GM23338 (cell line): ENCODE measurements around the gene UNC93A.

ENCODE experiments used
- CREB1 ChIP-seq: fragments of 250-450 bp; sonication (Bioruptor Pico); IDR thresholded peaks from 2 replicates; pipeline ENCODE4 v1.5.0; 2020; ENCODE audit warnings: low read depth, mild to moderate bottlenecking, moderate library complexity
- EZH2phosphoT487 ChIP-seq: fragments of 200-600 bp; sonication (generic); IDR thresholded peaks from one replicate; pipeline ENCODE4 v1.8.1; 2018; ENCODE audit warnings: antibody characterized with exemption; ENCODE audit not compliant: unreplicated experiment
- POLR2AphosphoS5 ChIP-seq: IDR thresholded peaks from 2 replicates; pipeline ENCODE4 v1.6.1; 2016; ENCODE audit warnings: antibody characterized with exemption, low read depth
- ZNF331 ChIP-seq: fragments of 250-450 bp; sonication (Bioruptor Pico); IDR thresholded peaks from 2 replicates; pipeline ENCODE4 v1.5.0; 2020; ENCODE audit warnings: low read depth, mild to moderate bottlenecking, moderate library complexity
- TF ChIP-seq, protein P1 (sequence below), 2 experiments: fragments of 200-600 bp in 1 of 2; sonication (generic) in 1 of 2; conservative IDR thresholded peaks; 2 replicates each; pipeline versions ENCODE4 v1.5.1 to v1.6.1; 2016 to 2017; ENCODE audit warnings: antibody characterized with exemption in 2 of 2, low read depth in 2 of 2, mild to moderate bottlenecking in 2 of 2, moderate library complexity in 1 of 2
- TF ChIP-seq, protein P2 (sequence below): IDR thresholded peaks from one replicate; pipeline ENCODE4 v1.6.1; 2018; ENCODE audit warnings: antibody characterized with exemption; ENCODE audit not compliant: unreplicated experiment

DNA sequence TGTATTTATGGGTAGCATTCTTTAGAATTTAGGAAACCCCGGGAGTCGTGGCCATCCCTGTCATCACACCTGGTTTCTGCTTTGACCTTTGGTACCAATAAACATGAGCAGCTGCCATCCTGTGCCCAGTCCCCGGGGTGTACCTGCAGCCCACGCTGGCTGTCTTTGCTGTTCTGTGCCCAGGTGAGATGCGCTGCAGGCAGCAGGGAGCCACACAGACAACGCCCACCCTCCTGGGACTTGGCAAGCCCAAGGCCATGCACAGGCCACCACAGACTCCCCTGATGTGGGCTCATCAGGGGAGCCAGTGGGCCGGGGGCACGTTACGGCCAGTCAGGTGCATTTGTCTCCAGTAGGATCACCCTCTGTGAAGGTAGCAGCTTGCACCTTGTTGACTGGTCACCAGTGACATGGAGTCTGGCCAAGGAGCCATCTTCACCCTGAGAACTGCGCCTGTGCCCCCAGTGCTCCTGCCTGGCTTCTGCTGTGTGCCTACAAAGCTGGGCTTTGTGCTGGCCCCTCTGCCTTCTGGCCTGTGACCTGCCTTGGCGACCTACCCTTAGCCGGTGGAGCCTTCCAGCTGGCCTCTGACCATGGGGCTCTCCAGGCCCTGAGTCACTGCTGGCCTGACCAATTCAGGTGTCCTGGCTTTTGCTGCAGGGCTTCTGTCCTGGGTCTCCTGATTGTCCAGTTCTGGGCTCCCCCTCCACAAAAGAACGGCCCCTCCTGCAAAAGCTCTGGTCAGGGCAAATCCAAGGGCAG is 14.2 kb upstream of the UNC93A start:
- TF ChIP-seq, protein P1, sequence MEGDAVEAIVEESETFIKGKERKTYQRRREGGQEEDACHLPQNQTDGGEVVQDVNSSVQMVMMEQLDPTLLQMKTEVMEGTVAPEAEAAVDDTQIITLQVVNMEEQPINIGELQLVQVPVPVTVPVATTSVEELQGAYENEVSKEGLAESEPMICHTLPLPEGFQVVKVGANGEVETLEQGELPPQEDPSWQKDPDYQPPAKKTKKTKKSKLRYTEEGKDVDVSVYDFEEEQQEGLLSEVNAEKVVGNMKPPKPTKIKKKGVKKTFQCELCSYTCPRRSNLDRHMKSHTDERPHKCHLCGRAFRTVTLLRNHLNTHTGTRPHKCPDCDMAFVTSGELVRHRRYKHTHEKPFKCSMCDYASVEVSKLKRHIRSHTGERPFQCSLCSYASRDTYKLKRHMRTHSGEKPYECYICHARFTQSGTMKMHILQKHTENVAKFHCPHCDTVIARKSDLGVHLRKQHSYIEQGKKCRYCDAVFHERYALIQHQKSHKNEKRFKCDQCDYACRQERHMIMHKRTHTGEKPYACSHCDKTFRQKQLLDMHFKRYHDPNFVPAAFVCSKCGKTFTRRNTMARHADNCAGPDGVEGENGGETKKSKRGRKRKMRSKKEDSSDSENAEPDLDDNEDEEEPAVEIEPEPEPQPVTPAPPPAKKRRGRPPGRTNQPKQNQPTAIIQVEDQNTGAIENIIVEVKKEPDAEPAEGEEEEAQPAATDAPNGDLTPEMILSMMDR (conservative IDR thresholded peaks at IDR 0.05; ENCODE audit: low read depth in 2 of 2) = no peak
- TF ChIP-seq ZNF331 (CRISPR knock-in tag) (no peak), EZH2phosphoT487 (no peak), CREB1 (no peak), POLR2AphosphoS5 (no peak)
- TF ChIP-seq, protein P2, sequence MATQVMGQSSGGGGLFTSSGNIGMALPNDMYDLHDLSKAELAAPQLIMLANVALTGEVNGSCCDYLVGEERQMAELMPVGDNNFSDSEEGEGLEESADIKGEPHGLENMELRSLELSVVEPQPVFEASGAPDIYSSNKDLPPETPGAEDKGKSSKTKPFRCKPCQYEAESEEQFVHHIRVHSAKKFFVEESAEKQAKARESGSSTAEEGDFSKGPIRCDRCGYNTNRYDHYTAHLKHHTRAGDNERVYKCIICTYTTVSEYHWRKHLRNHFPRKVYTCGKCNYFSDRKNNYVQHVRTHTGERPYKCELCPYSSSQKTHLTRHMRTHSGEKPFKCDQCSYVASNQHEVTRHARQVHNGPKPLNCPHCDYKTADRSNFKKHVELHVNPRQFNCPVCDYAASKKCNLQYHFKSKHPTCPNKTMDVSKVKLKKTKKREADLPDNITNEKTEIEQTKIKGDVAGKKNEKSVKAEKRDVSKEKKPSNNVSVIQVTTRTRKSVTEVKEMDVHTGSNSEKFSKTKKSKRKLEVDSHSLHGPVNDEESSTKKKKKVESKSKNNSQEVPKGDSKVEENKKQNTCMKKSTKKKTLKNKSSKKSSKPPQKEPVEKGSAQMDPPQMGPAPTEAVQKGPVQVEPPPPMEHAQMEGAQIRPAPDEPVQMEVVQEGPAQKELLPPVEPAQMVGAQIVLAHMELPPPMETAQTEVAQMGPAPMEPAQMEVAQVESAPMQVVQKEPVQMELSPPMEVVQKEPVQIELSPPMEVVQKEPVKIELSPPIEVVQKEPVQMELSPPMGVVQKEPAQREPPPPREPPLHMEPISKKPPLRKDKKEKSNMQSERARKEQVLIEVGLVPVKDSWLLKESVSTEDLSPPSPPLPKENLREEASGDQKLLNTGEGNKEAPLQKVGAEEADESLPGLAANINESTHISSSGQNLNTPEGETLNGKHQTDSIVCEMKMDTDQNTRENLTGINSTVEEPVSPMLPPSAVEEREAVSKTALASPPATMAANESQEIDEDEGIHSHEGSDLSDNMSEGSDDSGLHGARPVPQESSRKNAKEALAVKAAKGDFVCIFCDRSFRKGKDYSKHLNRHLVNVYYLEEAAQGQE = no peak
